GM21381 (cell line): Measurements from ENCODE around the gene SBSN.

Source experiments
- ATAC-seq: cut with Tn5 transposase; IDR thresholded peaks from one replicate; pipeline ENCODE4 v1.9.1; 2021; ENCODE audit warnings: mild to moderate bottlenecking, moderate library complexity; ENCODE audit not compliant: unreplicated experiment

The SBSN gene

GRCh38 chr19:35528218-35529038, at the start of gene SBSN:
Gene SBSN (minus strand): TSS chr19:35528311. CDS start chr19:35528281, 30 bp downstream.
- no peak for ATAC-seq

- no peak for ATAC-seq
These were observed 43.4 kb upstream of the SBSN start for GRCh38 chr19:35571406-35571965.

DNA sequence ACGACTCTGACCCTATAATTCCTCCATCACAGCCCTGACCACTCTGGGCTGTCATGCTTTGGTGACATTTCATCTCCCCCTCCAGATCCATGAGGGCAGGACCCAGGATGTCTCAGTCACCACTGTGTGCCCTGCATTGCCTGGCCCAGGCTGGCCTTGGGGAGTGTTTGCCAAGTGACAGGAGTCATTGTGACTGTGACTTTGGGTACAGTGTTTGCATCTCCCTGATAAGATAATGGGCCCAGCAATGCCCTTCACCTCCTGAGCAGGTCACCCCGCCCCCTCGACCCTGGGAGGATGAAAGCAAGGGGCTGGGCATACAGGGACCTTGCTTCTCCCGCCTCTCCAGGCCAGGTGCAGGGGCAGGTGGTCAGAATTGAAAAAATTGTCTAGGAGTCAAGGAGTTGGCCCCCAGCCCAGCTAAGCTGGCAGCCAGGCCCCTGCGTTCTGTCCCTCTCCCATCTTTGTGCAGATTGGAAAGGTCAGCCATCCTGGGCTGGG, 41.2 kb upstream of the SBSN start:
- no peak for ATAC-seq

DNA sequence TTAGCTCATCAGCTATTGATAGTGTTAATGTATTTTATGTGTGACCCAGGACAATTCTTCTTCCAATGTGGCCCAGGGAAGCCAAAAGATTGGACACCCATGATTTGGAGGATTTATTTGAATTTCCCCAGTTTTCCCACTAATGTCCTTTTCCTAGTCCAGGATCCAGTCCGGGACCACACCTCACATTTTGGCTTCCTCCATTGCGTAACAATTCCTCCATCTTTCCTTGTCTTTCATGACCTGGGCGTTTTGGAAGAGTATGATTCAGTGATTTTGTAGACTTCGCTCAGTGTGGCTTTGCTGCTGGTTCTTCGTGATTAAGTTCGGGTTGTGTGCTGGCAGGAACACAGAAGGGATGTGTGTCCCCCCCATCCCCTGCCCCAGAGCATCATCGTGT, 38.6 kb upstream of the SBSN start:
- no peak for ATAC-seq

DNA sequence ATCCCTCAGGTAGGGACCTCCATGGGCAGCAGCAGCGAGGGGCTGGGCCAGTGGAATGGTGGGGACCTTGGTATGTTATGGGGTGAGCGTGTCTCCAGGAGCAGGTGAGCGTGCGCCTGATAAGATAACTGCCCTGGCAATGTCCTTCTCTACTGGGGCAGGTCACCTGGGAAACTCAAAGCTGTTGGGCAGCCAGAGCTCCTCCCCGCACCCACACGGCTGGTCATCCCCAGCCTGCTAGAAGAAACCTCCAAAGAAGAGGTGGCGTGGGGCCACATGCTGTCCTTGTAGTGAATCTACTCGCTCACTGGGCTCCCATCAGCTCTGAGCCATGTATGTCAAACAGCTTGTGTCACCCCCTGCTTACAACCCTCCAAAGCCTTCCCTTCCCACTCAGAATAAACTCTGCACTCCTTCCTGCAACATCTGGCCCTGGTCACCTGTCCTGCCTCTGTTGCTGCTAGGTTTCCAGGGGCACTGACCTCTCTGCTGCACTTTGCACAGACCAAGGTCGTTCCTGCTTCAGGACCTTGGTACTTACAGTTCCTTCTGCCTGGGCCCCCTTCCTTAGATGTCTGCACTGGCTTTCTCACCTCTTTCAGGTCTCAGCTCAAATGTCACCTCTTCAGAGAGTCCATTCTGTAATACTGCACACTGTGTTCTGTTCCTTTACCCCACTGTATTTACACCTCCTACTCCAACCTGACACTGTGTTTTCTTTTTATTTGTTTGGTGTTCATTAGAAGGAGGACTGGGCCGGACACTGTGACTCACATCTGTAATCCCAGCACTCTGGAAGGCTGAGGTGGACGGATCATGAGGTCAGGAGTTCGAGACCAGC, 37.1 kb upstream of the SBSN start:
- ATAC-seq, result no peak

DNA sequence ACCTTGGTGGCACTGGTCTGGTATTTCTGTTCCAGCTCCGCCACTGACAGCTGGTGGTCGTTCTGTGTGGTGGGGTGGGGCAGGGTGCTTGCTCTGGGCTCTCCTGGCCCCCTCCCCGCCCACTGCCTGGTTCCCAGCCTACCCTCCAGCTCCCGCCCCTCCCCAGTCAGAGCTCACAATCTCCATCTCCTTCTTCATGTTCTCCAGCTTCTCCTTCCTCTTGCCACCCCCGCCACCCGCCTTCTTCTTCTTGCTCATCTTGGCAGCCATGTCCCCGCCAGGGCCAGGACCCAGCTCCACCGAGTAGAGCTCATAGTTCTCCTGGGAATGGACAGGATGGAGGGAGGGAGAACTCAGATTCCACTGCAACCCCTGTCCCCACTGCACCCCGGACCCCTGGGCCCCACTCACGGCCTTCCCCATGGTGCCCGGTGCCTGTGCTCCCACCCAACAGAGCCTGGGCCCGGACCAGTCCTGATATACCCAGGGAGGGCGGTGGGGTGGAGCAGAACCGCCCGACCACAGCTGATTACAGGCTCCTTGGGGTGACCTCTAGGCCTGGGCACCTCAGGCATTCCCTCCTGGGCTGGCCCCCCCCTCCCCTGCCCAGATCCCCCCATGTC, 35.2 kb upstream of the SBSN start, which contains the start of gene ATP4A:
Gene ATP4A, minus strand, starts transcription at position 452 of the 623 bp plus-strand sequence. Its CDS starts 29 bp downstream, at position 423.
- ATAC-seq, result no peak

GRCh38 chr19:35562776-35563175, 34.7 kb upstream of the SBSN start:
- ATAC-seq, result no peak

GRCh38 chr19:35562336-35562735, 34.2 kb upstream of the SBSN start:
- no peak for ATAC-seq

GRCh38 chr19:35561436-35561835, 33.3 kb upstream of the SBSN start:
- ATAC-seq, result no peak

DNA sequence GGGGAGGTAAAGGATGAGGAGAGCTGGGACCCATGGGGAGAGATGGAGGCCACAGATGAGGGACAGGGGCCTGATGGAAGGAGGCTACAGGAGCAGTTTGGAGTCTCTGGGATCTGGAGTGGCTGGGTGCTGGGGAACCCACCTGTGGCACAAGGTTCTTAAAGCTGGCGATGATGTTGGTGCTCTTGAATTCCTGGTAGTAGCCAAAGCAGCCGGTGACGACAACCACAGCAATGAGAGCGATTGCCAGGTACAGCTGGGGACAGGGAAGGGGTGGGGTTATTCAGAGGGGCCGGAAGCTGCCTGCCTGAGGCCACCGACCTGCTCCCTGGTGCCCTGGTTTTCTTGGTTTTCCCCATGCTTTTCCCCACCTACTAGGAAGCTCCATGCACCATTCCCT, 32.6 kb upstream of the SBSN start:
- no peak for ATAC-seq

GRCh38 chr19:35560271-35560670, 32.2 kb upstream of the SBSN start:
- ATAC-seq, result no peak

DNA sequence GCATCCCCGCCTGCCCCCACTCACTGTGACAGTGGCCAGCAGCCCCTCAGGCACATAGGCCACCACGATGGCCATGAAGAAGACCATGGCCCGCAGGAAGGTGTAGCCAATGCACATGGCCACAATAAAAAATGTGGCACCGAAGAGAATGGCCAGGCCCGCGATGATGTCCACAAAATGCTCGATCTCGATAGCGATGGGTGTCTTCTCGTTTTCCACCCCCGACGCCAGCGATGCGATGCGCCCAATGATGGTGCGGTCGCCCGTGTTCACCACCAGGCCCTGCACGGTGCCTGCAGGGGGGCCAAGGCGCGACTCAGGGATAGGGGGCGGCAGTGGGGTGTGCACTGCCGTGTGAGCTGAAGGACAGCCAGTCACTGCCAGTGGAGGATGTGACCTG, 31.7 kb upstream of the SBSN start:
- no peak for ATAC-seq

GRCh38 chr19:35559281-35559659, 31.2 kb upstream of the SBSN start:
- no peak for ATAC-seq

- ATAC-seq, result no peak
These were observed 30.5 kb upstream of the SBSN start for GRCh38 chr19:35558400-35559280.

GRCh38 chr19:35557539-35558399, 29.7 kb upstream of the SBSN start:
- no peak for ATAC-seq

DNA sequence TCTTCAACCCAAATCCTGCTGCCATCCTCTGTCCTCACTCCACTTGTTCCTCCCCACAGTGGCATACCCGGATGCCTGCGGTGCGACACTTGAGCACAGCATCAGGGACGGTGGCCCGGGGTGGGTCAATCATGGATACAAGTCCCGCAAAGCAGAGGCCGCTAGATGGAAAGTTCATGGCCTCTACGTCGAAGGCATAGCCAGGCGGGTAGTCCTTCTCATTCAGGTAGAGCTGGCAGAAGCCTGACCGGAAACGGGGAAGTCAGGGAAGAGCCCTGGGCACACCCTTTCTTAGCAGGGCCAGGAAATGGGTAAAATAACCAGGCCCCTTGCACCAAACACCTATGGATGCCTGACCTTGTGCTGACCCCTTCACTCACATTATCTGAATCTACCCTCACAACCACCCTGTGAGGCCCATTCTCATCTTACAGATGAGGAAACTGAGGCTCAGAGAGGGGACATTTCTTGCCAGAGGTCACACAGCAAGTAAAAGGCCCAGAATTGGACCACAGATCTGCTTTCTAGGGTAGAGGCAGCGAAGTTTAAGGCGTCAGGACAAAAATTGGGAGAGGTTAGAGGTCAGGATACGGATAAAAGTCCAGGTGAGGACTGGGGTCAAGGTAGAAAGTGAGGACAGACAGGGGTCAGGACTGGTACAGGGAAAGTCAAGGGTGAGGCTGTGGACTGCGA, 28.9 kb upstream of the SBSN start:
- no peak for ATAC-seq

- ATAC-seq, result no peak
These were observed 28.0 kb upstream of the SBSN start for GRCh38 chr19:35556025-35556590.
